D341Med (cell line): ENCODE data around the gene NFIX.

Source experiments
- DNase-seq: peaks from one replicate; pipeline ENCODE4 v3.0.0; 2012; ENCODE audit warnings: low spot score

The NFIX gene

GRCh38 chr19:13127811-13128575, 132.7 kb downstream of the NFIX start:
- DNase-seq: no peak

GRCh38 chr19:13128583-13128982, 133.3 kb downstream of the NFIX start:
- DNase-seq: no peak

GRCh38 chr19:13129384-13129783, 134.1 kb downstream of the NFIX start:
- DNase-seq: no peak

- no peak for DNase-seq
These were observed 135.7 kb downstream of the NFIX start for GRCh38 chr19:13130886-13131490.

GRCh38 chr19:13132471-13133180, 137.4 kb downstream of the NFIX start:
- DNase-seq: no peak

- no peak for DNase-seq
These were observed 138.1 kb downstream of the NFIX start for GRCh38 chr19:13133241-13133870.

GRCh38 chr19:13134626-13135025, 139.4 kb downstream of the NFIX start:
- DNase-seq: no peak

GRCh38 chr19:13135068-13136062, 140.1 kb downstream of the NFIX start:
- no peak for DNase-seq

GRCh38 chr19:13137290-13137794, 142.1 kb downstream of the NFIX start:
- DNase-seq: no peak

- no peak for DNase-seq
These were observed 143.1 kb downstream of the NFIX start for GRCh38 chr19:13138171-13138915.

- DNase-seq: no peak
These were observed 143.6 kb downstream of the NFIX start for GRCh38 chr19:13138916-13139198.

GRCh38 chr19:13139633-13140311, 144.5 kb downstream of the NFIX start:
- no peak for DNase-seq

GRCh38 chr19:13146763-13147563, 151.7 kb downstream of the NFIX start:
- DNase-seq: no peak
